ENCODE data around the gene ZNF565.
A peak's percentile ranks its signal among the peaks of the same experiment; 100 is the strongest.
"Not testable (repeated sequence)": the region's sequence is repeated elsewhere in the genome, so short reads cannot be mapped to it uniquely, and the experiment has no call there.

Gene ZNF565

DNA sequence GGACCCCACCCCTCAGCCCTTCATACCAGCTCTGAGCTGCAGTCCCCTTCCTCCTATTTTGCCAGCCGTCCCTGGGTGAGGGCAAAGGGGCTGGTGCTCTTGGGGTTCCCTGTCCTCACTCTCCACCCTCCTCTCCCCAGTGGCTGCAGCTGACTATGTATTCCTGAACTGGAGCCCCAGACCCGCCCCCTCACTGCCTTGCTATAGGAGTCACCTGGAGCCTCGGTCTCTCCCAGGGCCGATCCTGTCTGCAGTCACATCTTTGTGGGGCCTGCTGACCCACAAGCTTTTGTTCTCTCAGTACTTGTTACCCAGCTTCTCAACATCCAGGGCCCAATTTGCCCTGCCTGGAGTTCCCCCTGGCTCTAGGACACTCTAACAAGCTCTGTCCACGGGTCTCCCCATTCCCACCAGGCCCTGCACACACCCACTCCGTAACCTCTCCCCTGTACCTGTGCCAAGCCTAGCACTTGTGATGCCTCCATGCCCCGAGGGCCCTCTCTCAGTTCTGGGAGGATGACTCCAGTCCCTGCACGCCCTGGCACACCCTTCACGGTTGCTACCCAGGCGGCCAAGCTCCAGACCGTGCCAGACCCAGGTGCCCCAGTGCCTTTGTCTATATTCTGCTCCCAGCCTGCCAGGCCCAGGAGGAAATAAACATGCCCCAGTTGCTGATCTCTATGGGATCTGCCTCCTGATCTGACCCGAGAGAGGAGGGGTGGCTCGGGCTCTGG lies 64.6 kb downstream of the ZNF565 start:
- DNase-seq: no peak

- no peak for DNase-seq
Observed at GRCh38 chr19:36144624-36145023, 69.8 kb downstream of the ZNF565 start.

DNA sequence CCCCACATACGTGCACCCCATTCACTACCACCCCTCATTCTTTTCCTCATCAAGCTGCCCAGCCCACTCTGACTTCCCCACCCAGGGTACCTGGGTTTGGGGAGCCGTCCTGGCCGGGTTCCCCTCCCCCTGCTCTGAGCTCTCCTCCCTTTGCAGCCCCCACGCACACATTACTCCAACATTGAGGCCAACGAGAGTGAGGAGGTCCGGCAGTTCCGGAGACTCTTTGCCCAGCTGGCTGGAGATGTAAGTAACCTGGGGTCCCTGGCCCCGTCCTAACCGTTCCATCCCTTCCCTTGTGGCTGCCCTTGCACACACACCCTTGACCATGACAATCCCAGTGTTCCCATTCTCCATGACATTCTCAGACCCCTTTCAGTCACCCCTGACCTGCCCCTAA lies 72.0 kb downstream of the ZNF565 start:
- no peak for DNase-seq

DNA sequence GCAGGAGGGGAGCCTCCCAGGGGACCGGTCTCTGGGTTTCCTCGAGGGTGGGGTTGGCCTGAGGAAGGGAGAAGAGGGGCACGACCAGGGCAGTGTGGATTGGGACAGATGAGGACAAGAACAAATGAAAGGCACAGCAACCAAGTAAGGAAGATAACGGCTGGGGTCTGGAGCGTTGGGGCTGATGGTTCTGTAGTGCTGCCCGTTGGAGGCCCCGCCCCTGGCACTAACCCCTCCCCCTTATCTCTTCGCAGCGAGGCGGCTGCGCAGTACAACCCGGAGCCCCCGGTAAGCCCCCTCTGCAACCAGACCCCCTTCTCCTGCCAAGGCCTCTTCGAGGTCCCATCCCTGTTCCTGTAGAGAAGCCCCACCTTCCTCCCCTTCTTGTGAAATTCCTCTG lies 72.4 kb downstream of the ZNF565 start:
- no peak for DNase-seq

DNA sequence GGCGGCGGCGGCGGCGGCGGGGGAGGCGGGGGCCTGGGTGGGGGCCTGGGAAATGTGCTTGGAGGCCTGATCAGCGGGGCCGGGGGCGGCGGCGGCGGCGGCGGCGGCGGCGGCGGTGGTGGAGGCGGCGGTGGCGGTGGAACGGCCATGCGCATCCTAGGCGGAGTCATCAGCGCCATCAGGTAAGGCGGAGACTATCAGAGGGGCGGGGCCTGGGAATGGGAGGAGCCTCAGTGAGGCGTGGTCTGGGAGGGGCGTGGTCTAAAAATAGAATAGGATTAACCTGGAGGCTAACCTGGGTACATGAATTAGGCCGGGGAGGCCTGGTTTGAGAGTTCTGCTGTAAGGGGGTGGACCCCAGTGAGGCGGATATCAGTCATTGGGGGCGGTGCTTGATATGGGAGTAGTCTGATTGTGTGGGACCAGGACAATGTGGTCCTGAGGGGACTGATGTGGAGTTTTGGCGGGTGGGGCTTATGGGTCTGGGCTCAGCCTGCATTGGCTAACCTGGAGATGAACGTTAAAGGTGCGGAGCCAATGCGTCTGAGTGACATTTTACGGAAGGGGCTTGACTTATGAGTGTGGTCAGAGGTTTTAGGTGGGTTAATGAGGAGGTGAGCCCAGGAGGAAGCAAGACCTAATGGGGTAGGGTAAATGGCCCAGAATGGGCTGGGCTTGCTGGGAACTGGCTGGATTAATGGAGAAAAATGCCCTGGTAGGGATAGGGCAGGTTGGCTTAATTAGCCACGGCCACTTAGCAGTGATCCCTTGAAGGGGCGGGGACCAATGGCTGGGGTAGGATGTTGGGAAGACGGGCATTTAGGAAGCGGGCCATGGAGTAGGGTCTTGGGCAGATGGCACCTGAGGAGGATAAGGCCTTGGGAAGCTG lies 73.2 kb downstream of the ZNF565 start:
- peak; percentile 95 for DNase-seq

GRCh38 chr19:36140304-36141038 lies 74.0 kb downstream of the ZNF565 start:
- DNase-seq: peak; percentile 9

- DNase-seq: peak; percentile 79
Observed at GRCh38 chr19:36139473-36140303, 74.8 kb downstream of the ZNF565 start, which contains the start of gene CAPNS1. Gene CAPNS1, plus strand, starts transcription at chr19:36140066. Its CDS starts 946 bp downstream, at chr19:36141012.

- no peak for DNase-seq
Observed at GRCh38 chr19:36139120-36139472, 75.4 kb downstream of the ZNF565 start.

DNA sequence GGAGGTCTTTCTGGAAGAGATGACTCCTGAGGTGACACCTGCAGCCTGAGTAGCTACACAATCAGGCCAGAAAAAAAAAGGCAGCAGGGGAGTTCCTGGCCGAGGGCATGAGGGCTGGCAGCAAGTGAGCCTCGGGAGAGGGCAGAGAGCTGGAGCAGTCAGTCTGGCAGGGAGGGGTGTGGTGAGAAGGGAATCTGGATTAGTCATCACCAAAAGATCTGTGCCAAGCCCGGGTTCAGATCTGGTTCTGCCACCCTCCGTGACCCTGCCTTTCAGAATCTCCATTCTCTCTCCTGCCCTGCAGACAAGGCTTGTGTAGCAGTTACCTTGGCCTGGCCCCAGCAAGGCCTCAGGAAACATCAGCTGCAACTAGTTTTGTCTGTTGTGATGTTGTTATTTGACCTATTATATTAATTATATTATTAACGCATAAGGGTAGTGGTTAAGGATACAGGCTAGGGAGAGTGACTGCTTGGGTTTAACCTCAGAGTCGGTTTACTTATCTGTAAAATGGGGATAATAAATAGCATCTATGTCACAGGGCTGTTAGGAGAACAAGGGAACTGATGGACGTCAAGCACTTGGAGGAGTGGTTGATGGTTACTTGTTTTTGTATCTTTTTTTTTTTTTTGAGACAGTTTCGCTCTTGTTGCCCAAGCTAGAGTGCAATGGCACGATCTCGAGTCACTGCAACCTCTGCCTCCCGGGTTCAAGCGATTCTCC lies 77.3 kb downstream of the ZNF565 start:
- no peak for DNase-seq

DNA sequence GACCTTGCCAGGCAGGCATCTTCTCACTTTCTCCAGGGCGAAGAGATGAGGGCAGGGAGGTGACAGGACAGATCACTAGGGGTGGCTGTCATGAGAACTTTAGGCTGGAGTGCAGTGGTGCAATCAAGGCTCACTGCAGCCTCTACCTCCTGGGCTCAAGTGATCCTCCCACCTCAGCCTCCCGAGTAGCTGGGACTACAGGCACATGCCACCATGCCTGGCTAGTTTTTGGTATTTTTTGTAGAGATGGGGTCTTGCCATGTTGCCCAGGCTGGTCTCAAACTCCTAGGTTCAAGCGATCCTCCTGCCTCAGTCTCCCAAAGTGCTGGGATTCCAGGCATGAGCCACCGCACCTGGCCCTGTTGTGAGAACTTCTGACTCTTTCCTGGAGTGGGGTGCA lies 79.6 kb downstream of the ZNF565 start:
- not testable (repeated sequence) for DNase-seq

Measured in activated T-cell treated with anti-CD3 and anti-CD28 coated beads for 4 hours (primary cell).